Muscle layer of colon (tissue), 2 donors: Measurements from ENCODE around the gene CD200.

ENCODE experiments used
- H3K27ac ChIP-seq: one replicate; pipeline ENCODE4 v1.7.0; 2013; ENCODE audit warnings: low read depth, mild to moderate bottlenecking, low read length, moderate library complexity
- H3K27me3 ChIP-seq, 2 donors: one replicate each; pipeline ENCODE4 v1.7.0; 2013; ENCODE audit warnings: low read length in 2 of 2, mild to moderate bottlenecking in 2 of 2; ENCODE audit not compliant: insufficient read depth in 2 of 2, control insufficient read depth in 1 of 2
- H3K36me3 ChIP-seq: one replicate; pipeline ENCODE4 v1.7.0; 2013; ENCODE audit warnings: mild to moderate bottlenecking, low read length; ENCODE audit not compliant: insufficient read depth
- H3K4me1 ChIP-seq: one replicate; pipeline ENCODE4 v1.7.0; 2013; ENCODE audit warnings: mild to moderate bottlenecking, low read length; ENCODE audit not compliant: insufficient read depth
- H3K4me3 ChIP-seq, 2 donors: one replicate each; pipeline ENCODE4 v1.7.0; 2013; ENCODE audit warnings: low read length in 2 of 2, low read depth in 1 of 2, mild to moderate bottlenecking in 1 of 2, moderate library complexity in 1 of 2
- H3K9ac ChIP-seq: one replicate; pipeline ENCODE4 v1.7.0; 2013; ENCODE audit warnings: low read length
- H3K9me3 ChIP-seq: one replicate; pipeline ENCODE4 v1.7.0; 2013; ENCODE audit warnings: mild to moderate bottlenecking, low read length
- donor health status: abdominal sarcoma.
- donor health status: Adenocarcinoma of cecum.

CD200 gene

DNA sequence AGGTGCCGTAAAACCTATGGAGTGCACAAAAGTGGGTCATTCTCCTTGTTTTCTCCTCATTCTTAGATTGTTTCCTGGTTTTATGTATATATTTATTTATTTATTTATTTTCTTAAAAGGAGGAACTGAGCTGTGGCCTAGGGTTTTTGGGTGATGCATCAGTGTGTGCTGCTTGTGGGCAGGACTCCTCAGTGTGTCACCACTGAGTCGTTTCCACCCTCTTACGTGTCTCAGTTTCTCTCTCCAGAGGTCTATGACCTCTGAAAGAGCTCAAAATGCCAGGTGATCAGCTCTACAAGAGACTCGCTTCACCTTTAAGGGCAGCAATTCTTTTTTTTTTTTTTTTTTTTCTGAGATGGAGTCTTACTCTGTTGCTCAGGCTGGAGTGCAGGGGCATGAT lies 72.9 kb downstream of the CD200 start:
- no peaks in the 10 kb centered on the region for H3K27me3 ChIP-seq
- no peak overlapping the region for H3K27ac ChIP-seq
- no peaks in the 10 kb centered on the region for H3K36me3 ChIP-seq
- no peaks in the 10 kb centered on the region for H3K4me1 ChIP-seq
- no peak overlapping the region for H3K4me3 ChIP-seq
- no peaks in the 10 kb centered on the region for H3K9me3 ChIP-seq
- H3K9ac ChIP-seq = no peak overlapping the region

DNA sequence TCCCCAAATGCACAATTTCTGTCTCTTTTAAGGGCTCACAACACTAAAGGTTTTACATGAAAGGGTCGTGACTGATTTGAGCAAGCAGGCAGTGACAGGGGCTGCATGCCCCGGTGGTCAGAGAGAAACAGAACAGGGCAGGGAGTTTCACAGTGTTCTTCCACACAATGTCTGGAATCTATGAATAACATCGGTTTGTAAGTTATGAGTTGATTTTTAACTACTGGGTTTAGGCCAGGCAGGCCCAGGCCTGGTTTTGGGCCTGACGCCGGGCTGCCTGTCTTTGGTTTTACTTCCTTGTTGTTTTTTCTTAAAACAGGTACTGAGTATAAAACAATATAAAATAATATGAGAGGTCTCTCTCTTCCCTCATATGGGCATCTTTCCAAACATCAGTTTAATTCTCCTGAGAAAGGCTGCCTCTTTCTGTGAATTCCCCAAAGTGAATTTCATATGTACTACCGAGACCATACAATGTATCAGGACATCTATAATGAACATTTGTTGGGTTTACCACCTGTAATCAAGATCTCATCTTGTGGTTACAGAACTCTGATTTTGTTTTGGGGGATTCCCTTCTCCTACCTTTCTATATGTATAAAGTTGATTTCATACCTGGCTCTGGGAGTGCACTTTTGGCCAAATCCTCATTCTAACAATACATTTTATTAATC lies 74.4 kb downstream of the CD200 start:
- Histone ChIP-seq H3K27ac (no peak overlapping the region), H3K27me3 (no peaks in the 10 kb centered on the region), H3K36me3 (no peaks in the 10 kb centered on the region), H3K4me3 (no peak overlapping the region), H3K9me3 (no peaks in the 10 kb centered on the region), H3K9ac (no peak overlapping the region), H3K4me1 (no peaks in the 10 kb centered on the region)

DNA sequence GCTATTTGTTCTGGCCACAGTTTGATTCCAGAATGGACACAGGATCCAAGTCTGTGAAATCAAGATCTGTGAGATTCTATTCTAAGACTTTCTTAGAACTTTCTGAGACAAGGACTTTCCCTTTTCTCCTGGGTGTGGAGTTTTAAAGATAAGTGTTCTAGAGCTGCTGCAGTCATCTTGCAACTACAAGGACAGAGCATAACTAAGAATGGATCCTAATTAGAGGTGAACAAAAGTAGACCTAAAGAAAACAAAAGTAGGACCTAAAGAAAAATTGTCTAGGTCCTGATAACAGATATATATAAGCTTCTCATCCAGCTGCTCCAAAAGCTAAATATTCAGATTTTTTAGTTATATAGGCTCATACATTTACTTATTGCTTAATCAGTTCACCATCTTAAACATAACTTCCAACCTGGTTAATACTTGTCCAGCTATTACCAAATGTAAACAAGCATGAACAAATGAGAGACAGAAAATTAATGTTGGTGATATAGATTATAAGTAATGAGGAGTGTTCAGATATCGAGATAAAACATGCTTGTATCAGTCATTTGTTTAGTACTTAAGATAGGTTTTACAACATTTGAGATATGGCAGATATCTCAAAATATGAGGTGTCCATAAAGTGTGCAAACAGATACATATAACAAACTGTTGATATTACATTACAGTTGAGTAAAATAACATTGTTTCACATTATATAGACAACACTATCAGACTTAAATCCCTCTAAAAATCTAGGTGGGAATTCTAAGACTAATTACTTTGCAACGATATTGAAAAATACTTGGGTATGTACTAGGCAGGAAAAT lies 75.1 kb downstream of the CD200 start:
- Histone ChIP-seq H3K4me1 (no peaks in the 10 kb centered on the region), H3K9me3 (no peaks in the 10 kb centered on the region), H3K27me3 (no peaks in the 10 kb centered on the region), H3K9ac (no peak overlapping the region), H3K4me3 (no peak overlapping the region), H3K36me3 (no peaks in the 10 kb centered on the region), H3K27ac (no peak overlapping the region)

DNA sequence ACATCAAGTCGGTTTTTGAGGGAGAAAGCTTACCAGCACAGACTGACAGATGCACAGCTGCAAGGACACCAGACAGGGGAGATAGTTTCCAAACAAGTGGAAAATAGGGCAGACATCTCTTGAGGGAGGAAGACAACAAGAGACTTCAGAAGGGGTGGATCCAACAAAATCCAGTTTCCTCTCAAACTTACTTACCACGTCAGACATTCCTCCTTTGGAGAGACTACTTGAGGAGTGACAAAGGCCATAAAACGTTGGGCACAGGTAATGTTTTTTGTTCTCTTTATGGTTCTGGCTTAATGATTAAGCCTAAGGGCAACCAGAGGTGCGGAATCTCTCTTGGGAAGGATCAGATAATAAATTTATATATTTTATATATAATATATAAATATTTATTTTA lies 76.1 kb downstream of the CD200 start:
- no peak overlapping the region for H3K9ac ChIP-seq
- no peaks in the 10 kb centered on the region for H3K36me3 ChIP-seq
- no peak overlapping the region for H3K27ac ChIP-seq
- no peaks in the 10 kb centered on the region for H3K9me3 ChIP-seq
- H3K4me3 ChIP-seq = no peak overlapping the region
- no peaks in the 10 kb centered on the region for H3K4me1 ChIP-seq
- no peaks in the 10 kb centered on the region for H3K27me3 ChIP-seq

DNA sequence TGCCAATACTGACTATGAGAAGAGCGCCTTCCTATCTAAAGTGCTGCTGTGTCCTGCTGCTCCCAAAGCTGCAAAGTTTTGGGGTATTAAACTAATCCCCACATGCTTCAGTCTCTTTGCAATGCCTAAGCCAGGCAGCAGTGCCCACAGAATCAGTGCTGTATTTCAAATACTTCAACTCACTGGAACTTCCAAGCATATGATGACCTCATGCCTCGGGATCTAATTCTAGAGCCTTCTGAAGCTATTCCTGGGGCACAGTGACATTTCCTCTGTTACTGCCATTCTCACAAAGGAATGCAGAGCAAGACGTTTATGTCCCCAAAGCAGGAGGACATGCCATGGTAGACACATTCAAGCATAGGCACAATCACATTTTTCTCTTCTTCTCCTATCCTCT lies 78.5 kb downstream of the CD200 start:
- H3K4me1 ChIP-seq = no peaks in the 10 kb centered on the region
- no peaks in the 10 kb centered on the region for H3K9me3 ChIP-seq
- H3K36me3 ChIP-seq = no peaks in the 10 kb centered on the region
- no peak overlapping the region for H3K27ac ChIP-seq
- no peak overlapping the region for H3K4me3 ChIP-seq
- no peaks in the 10 kb centered on the region for H3K27me3 ChIP-seq
- no peak overlapping the region for H3K9ac ChIP-seq
